Measurements from ENCODE around the gene APBA2.

The APBA2 gene

DNA sequence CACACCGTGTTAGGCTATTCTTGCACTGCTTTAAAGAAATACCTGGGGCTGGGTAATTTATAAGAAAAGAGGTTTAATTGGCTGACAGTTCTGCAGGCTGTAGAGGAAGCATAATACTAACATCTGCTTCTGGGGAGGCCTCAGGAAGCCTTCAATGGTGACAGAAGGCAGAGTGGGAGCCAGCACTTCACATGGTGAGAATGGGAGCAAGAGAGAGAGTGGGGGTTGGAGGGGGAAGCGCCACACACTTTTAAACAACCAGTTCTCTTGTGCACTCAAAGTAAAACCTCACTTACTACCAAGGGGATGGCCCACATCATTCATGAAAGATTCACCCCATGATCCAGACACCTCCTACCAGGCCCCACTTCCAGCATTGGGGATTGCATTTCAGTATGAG is 181.1 kb downstream of the APBA2 start:
- no peak for DNase-seq

DNA sequence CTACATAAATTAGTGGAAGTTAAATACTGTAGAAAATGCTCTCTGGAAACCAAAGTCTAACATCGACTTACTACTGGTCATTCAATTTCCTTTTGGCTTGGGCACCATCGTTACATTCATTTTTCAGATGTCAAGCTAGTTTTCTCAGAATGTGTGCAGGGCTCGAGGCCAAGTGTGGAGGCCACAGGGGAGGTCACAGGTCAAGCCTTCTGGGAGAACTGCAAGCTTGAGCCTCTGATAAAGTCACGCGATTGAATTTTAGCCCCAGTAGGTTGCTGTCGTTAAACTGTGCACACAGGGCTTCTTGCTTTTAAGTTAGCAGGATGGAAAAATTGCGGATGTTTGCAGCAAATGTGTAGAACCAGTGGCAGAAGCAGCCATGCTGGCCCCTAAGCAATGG is 182.2 kb downstream of the APBA2 start:
- no peak for DNase-seq

DNA sequence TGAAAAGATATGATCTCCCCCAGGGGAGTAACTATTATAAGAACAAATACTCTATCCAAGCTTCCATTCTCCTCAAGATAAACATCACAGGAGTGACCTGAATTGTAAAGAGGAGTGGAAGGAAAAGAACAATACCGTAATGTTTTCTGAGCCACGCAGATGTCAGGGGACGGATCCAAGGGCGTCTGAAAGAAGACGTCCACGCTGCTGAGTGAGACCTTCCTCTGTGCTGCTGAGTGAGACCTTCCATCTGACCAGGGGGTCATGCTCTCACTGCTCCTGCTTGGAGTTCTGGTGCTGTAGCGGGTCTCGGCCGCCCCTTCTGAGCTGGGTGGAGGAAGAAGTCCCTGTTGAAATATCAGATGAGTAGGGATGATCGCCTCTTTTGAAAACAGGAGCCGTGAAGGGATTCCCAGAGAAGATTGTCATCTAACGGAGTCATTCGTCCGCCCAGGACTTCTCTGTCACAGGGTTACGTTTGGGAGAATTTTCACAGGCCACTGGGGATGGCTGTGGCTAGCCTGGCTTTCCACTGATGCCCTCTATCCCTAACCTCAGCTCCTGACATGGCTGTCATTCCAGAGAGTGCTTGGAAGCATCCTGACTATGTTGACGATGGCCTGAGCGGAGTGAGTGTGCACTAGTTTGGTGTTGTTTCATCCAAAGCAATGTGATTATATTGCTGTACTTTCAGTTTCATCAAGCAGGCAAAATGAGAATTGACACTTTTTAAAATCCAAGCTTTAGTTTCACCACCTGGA is 184.9 kb downstream of the APBA2 start:
- DNase-seq: no peak

DNA sequence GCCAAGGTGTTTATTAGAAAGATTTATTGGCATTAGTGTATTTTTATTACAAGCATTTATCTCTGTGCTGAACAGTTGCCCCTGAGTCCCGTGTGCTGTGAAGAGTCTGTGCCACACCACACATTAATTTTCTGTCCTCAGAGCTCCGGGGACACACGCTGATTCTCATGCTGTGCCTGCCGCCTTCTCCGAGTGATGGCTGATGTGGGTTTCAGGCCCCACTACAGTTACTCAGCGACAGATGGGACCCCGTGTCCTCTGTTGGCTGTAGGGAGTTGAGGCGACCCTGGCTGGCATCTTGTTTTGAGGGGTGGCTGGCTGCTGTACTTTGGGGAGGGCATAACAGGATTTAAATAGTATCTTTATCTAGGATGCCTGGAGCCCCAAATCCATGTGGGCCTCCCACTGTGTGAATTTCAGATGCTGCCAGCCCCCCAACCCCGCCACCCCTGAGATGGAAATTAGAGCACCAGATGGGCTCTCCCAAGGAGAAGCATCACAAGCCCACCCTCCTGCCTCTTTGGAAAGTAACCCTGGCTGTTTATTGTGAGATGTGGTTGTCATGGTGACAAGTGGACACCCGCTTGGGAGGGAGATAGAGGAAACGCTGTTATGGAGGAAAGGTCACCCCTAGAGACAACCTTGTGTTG is 185.6 kb downstream of the APBA2 start:
- no peak for DNase-seq

DNA sequence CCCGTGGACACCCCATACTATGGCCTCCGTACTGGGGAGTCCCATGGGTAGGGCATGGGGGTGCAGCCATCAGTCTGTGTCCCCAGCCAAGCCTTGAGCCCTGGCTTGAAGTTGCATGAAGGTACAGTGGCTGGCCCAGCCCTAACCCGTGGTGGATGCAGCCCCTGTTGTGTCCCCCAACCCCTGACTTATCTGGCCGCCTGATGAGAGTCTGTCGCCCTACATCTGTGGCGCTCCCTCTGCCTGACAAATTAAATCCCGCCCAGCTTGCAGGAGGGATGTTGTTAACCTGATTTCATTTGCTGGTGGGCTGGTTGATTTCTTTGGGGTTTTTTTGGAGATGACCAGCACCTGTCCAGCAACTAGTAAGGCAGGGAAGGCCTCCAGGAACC is 186.1 kb downstream of the APBA2 start:
- no peak for DNase-seq

DNA sequence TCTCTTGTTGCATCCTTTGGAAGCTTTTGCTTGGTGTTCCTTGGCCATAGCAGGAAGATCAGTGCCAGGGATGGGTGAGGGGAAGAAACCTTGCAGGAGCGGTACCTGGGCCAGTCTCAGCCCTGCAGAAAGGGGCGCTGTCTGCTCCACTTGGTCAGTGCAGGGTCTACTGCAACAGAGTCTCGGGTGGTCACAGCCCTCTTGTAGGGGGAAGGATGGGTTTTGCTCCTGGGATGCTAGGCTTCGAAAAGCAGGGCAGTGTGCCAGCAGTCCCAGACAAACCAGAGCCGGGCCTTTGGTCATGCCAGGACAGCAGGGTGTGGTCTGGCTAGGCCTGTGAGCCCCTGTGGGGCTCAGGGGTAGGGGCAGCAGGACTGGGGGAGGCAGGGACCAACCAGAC is 186.7 kb downstream of the APBA2 start:
- DNase-seq: no peak

DNA sequence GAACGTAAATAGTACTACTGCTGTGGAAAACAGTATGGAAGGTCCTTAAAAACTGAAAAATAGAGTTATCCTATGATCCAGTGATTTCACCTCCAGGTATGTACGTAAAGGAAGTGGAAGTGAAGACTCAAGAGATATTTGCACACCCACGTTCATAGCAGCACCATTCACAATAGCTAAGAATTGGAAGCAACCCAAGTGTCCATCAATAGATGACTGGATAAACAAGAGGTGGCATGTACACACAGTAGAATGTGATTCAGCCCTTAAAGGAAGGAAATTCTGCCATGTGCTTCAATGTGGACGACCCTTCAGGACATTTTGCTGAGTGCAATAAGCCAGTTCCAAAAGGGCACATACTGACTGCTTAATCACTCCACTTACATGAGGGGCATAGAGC is 188.3 kb downstream of the APBA2 start:
- DNase-seq: no peak

DNA sequence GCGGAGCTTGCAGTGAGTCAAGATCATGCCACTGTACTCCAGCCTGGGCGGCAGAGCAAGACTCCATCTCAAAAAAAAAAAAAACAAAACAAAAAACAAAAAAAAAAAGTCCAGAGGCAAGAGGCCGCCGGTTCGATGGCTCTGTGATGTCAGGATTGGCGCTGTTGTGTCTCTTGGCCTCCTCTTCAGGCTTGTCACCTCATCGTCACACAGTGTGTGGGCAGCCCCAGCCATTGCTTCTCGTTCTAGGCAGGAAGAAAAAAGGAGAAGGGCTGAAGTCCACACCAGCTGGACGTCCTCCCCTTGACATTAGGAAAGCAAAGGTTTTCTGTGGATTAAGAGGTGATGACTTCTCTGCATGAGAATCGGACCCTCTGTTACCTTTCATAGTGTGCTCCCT is 192.8 kb downstream of the APBA2 start:
- DNase-seq: no peak

DNA sequence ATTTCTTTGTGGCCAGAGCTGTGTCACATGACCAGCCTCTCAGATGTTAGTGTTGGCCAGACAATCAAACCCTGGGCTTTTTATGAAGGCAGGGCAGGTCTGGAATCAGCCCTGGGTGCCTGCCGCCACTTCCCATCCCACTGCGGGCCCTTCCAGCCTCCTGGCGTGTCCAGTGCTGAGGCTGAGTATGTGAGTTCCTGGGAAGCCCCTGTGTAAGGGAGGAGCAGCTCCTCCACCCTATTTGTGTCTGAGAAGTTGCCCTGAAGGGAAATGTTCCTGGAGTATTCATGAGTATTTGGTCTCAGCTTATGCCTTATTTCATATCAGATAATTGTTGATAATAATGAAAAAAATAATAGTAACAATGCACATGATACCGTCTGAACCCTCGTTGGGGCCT is 193.7 kb downstream of the APBA2 start:
- no peak for DNase-seq

DNA sequence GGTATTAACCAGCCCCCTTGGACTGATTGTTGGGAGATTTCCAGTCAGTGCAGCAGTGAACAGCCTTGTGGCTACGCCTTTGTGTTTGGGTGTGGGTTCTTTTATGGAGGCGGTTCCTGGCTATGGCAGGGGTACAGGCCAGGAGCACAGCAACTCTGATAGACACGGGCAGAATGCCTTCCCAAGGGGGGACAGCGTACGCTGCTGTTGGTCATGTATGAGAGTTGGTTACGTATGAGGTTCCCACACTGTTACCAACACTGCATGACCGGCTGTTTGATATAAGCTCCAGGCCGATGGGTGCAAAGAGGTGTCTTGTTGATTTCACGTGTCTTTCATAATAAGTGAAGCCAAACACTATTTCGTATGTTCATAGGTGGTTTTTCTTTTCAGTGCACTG is 196.0 kb downstream of the APBA2 start:
- DNase-seq: no peak

DNA sequence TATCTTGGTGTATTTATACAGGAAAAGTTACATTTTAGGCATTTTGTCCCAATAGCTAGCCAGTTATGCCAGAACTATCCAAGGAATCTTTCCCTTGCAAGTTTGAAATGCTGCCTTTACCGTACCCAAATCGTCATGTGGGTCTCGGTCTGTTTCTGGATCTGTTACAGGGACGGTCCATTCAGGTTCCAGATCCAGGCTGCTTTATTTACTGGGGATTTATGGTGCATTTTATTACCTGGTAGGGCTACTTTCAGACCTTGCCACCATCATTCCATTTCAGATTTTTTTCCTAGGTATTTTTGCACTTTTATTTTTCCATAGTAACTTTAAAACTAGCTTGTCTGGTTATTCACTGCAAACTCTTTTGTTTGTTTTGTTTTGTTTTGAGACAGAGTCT is 197.4 kb downstream of the APBA2 start:
- DNase-seq: no peak

DNA sequence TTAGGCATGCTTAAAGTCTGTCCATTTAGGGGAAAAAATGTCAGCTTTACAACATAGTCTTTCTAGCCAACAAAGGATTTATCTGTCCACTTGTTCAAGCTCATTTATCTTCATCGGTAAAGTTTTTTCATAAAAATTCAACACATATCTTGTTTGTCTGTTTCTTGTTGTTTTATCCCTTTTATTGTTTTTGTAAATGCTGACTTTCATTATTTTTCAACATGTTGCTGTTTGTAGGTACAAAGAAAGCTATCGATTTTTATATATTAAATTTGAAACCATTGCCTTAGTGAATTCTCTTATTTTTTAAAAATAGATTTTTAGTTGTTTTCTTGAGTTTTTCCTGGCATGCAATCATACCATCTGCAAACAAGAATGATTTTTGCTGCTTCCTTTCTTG is 198.1 kb downstream of the APBA2 start:
- DNase-seq: no peak

DNA sequence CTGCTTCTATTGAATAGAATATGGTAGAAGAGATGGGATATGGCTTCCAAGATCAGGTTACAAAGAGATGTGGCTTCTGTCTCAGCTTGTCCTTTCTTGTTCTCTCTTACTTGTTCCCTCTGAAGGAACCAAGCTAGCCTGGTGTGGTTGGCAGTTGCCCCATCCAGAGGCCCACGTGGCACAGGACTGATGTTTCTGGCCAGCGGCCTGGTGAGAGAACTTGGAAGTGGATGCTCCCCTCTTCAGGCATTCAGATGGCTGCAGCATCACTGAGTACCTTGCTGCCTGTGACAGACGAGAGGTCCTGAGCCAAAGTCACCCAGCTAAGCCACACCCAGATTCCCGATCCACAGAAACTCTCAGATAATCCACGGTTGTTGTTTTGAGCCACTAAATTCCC is 200.2 kb downstream of the APBA2 start:
- DNase-seq: no peak

DNA sequence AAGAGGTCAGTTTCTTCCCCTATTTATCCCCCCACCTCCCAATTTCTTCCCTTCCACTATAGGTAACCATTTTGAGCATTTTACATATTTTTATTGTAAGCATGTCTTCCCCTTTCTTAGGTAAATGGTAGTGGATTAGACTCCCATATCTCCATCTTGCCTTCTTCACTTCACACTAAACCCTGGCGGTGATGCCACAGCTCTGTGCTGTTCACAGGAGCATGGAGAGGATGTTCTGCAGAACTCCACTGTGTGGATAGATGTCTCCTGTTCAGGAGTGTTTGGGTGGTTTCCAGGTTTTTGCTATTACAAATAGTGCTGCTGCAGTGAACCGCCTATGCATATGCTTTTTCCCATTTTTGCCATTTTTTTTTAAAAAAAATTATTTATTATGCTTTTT is 201.1 kb downstream of the APBA2 start:
- no peak for DNase-seq

DNA sequence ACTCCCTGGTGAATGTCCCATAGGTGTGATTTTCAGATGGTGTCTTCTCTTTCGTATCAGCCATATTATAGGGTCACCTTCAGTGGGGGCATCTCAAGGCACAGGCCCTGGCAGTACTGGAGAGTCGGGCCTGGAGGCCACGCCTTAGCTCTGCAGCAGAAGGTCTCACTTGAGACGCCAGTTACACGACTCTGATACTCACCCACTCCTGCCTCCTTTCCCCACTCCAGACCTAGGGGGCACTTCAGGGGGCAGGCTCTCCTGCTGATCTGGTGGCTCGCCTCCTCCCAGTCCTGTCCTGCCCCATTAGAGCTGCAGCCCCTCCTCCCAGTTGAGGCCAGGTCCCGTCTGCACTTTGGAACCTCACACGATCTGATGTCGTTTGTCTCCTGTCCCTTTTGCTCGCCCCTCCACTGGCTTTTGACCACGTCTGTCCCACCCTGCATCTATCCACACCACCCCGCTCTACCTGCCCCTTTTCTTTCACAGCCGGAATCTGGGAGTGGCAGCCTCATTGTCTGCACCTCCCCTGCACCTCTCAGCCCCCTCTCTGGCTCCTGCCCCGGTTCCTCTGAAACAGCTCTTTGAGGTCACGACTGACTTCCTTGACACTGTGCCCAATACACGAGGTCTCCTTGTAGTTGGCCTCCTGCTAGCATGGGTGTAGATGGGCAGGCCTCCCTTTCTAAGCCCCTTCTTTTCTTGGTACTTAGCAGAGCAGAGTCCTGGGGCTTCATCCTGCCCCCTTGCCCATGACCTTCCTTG is 201.9 kb downstream of the APBA2 start:
- DNase-seq: no peak

DNA sequence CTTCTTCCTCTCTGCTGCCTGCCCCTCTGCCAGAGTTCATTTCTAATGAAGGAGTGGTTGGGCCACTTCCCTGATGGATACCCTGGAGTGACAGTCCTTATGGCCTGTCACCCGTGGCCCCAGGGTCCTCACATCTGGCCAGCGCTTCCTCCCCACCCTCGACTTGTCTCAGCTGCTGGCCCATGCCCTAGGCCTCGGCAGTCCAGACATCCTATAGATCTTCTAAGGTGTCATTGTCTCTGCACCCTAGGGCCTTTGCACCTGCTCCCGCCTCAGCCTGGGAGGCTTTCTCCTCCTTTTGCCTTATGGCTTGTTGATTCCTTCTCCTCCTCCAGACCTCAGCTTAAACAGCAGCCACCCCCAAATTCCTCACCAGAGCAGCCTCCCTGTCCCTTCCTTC is 202.9 kb downstream of the APBA2 start:
- no peak for DNase-seq

DNA sequence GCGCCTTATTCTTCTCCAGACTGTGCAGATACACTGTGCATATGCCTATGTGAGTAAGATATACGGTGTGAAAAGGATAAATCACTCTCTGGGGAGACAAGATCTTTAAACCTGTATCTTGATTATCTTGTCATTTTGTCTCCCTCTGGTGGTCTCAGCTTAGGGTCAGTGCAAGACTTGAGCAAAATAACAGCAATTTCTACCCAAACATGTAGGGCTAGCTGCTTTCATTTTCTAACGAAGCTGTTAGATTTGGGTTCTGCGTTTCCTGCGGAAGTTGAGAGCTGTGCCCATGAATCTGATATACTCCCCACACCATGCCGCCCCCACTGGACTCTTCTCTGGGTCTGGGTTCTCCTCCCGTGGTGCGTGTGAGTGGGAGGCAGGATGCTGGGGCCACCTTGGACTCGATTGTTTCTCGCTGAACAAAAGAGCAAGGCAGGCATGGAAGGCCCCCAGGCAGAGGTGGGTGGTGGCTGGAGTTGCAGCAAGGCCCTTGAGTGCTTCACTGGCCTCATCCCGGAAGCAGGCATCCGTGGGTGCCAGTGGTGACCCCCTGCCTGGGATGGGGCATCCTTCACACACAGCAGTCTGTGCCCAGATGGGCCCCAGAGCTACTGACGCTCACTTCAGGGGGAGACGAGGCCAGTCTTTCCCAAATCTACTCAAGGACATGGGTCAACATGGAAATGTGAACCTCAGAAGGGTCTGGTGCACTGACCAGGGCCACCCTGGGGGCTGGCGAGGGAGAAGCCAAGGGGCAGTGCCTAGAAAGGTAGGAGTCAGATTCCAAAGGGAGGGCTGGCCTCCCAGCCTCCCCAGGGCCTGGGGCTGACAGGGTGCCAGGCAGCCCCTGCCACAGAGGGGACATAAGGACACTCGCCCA is 204.2 kb downstream of the APBA2 start:
- no peak for DNase-seq

DNA sequence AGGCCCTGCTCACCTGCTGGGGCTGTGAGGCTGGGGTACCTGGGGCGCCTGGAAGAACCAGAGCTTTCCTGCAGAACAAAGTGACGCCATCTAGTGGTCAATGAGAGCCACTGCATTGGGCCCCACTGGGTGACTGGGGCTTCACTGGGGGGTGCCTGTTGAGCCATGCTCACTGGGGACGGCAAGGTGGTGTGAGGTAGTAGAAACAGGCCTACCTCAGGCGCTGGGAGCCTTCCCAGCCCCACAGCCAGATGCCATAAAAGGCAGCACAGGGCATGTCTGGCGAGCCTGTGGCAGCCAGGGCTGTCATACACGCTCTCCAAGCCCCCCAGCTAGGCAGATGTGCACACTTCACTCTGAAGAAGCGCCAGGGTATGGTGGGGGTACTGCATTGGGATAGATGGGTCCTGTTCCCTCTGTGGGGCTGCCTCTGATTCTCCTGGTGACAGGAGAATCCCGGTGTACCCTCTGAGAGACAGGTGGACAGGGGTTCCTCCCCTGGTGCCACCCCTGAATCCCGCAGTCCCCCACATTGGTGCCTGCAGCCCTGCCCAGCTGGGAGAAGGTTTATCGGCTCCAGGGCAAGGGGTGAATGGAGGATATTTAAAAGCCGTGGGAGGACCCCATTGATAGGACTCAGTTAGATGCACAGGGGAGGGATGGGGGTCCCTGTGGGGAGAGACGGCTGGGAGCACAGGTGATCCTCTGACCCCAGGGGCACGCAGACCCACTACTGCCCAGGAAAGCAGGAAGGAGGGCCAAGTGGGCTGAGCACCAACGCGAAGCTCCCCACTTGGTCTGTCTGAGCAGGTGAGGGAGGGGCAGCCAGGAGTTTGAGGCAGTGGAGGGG is 205.1 kb downstream of the APBA2 start:
- no peak for DNase-seq

DNA sequence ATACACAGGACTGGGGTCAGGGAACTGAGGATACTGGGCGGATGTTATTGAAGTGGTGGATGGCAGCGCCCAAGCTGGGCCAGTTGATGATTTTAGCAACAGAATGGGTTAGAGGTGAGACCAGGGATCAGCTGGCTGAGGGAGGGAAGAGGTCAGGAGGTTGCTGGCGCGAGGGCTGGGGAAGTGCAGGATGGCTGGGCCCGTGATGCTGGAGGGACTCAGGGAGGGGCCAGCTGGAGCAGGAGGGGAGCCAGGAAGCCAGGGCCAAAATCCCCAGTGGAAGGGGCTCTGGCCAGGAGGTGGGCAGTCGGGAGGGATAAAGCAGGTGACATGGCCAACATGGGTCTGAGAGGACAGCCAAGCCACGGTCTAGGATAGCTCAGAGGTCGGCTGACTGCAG is 205.9 kb downstream of the APBA2 start:
- no peak for DNase-seq

DNA sequence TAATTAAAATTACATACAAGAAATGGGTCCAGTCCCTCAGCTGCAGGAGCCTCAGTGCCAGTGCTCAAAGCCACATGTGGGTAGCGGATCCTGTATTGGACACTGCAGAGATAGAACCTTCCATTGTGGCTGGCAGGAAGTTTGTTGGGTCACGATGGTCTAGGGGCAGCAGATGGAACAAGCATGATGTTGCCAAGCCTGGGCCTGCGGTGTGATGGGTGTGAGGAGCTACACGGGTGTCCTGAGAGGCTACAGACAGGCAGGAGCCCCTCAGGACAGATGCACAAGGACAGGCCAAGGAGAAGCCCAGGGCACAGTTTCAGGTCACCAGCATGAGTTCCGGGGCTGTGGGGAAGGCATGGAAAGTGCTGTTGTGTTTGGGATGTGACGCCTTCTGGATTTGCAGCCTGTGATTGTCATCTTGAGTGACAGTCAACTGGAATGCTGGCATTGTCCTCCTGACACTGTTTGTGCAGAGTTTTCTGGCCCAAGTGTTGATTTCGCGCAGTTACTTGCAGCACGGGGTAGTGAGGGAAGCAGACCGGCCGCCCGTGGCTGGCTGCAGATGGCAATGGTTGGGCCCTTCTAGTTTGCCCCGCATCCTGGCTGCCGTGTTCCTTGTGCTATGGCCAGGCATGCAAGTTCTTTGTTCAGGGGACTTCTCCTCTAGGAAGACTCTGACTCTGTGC is 206.7 kb downstream of the APBA2 start:
- DNase-seq: no peak

DNA sequence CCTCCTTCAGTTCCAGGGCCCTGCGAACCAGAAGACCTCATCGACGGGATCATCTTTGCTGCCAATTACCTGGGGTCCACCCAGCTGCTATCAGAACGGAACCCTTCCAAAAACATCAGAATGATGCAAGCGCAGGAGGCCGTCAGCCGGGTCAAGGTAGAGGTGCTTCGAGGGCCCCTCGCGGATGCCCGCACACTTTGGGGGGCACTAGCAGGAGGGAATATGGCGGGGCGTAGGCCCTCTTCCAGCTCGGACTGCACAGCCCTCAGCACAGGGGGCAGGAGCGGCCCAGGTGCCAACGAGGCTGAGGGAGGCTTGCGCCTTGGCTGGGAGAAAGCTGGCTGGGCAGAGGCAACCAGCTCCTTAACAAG is 207.3 kb downstream of the APBA2 start:
- no peak for DNase-seq
